A549 (cell line): Measurements from ENCODE around the gene MYRFL. TPM values are rescaled to one million over a fixed set of nuclear protein-coding genes. Genes with fewer than 3 reads are reported as not detected.

Experiments
- ATAC-seq, 2 experiments: fragments of 200-7000 bp in 1 of 2; fragments of >200 bp in 1 of 2; cut with Nextera tagmentation in 1 of 2; cut with Tn5 transposase in 1 of 2; 3 replicates each; pipeline versions ENCODE4 v1.8.0 to v1.9.1; 2018 to 2020; ENCODE audit warnings: mild to moderate bottlenecking in 1 of 2, moderate library complexity in 1 of 2
- CTCF ChIA-PET: fragments of 300-600 bp; sonication (Branson Sonifier 250); formaldehyde crosslinking; extraction: SDS; loops from one replicate; lab custom pipeline; 2021; ENCODE audit warnings: antibody characterized with exemption, inconsistent platforms; lab: Yijun Ruan, JAX
- POLR2A ChIA-PET: fragments of 350-600 bp; formaldehyde crosslinking; extraction: SDS; loops from one replicate; lab custom pipeline; 2021; ENCODE audit warnings: antibody characterized with exemption, inconsistent platforms; lab: Yijun Ruan, JAX
- DNase-seq, 2 experiments: peaks; one replicate each; pipeline versions ENCODE4 v3.0.0 to v3.0.0-alpha.2; 2011 to 2016; ENCODE audit warnings: low read depth in 1 of 2, low spot score in 1 of 2
- FAIRE-seq: peaks from 2 replicates; lab custom pipeline; 2011; peaks lifted over from hg19 to GRCh38; lab: Jason Lieb, UNC
- H3K27ac ChIP-seq, 2 experiments: fragments of >200 bp; sonication (Bioruptor Twin); formaldehyde crosslinking; 3 replicates each; pipeline ENCODE4 v1.5.1; 2016 to 2017
- H3K4me1 ChIP-seq: fragments of >200 bp; sonication (Bioruptor Twin); formaldehyde crosslinking; 3 replicates; pipeline ENCODE4 v1.6.1; 2016
- H3K4me2 ChIP-seq: fragments of >200 bp; sonication (Bioruptor Twin); formaldehyde crosslinking; 3 replicates; pipeline ENCODE4 v1.6.1; 2016
- H3K4me3 ChIP-seq: fragments of >200 bp; sonication (Bioruptor Twin); formaldehyde crosslinking; 3 replicates; pipeline ENCODE4 v1.5.1; 2016
- H3K9me3 ChIP-seq: fragments of >200 bp; sonication (Bioruptor Twin); formaldehyde crosslinking; 3 replicates; pipeline ENCODE4 v1.6.1; 2016
- FOSB ChIP-seq: fragments of 250-450 bp; sonication (Bioruptor Pico); IDR thresholded peaks from 2 replicates; pipeline ENCODE4 v1.5.0; 2020; ENCODE audit warnings: mild to moderate bottlenecking, moderate library complexity
- GATA3 ChIP-seq: IDR thresholded peaks from 2 replicates; pipeline ENCODE4 v1.6.1; 2012; ENCODE audit warnings: borderline replicate concordance
- HDAC2 ChIP-seq: fragments of 200-600 bp; sonication (generic); IDR thresholded peaks from 2 replicates; pipeline ENCODE4 v1.6.1; 2016
- HMGXB4 ChIP-seq: fragments of 250-450 bp; sonication (Bioruptor Pico); IDR thresholded peaks from 2 replicates; pipeline ENCODE4 v1.5.0; 2021; ENCODE audit warnings: mild to moderate bottlenecking, moderate library complexity, borderline replicate concordance
- HOXA7 ChIP-seq: fragments of 250-450 bp; sonication (Bioruptor Pico); IDR thresholded peaks from 2 replicates; pipeline ENCODE4 v1.5.0; 2020; ENCODE audit warnings: mild to moderate bottlenecking, moderate library complexity
- HOXB5 ChIP-seq: fragments of 250-450 bp; sonication (Bioruptor Pico); IDR thresholded peaks from 2 replicates; pipeline ENCODE4 v1.5.0; 2020; ENCODE audit warnings: mild to moderate bottlenecking, moderate library complexity
- JUN ChIP-seq, 2 experiments: fragments of >200 bp; sonication (Bioruptor Twin); formaldehyde crosslinking; IDR thresholded peaks; 2 replicates in 1 of 2; 3 replicates in 1 of 2; pipeline ENCODE4 v1.6.1; 2016 to 2017
- JUNB ChIP-seq: fragments of >200 bp; sonication (Bioruptor Twin); formaldehyde crosslinking; IDR thresholded peaks from 2 replicates; pipeline ENCODE4 v1.6.1; 2016
- KDM1A ChIP-seq: fragments of 200-600 bp; sonication (generic); IDR thresholded peaks from 2 replicates; pipeline ENCODE4 v1.6.1; 2016; ENCODE audit warnings: low read depth, mild to moderate bottlenecking
- KDM5A ChIP-seq: fragments of 200-600 bp; sonication (generic); IDR thresholded peaks from 2 replicates; pipeline ENCODE4 v1.6.1; 2016; ENCODE audit warnings: antibody characterized with exemption, mild to moderate bottlenecking
- MAFK ChIP-seq: fragments of 450-650 bp; IDR thresholded peaks from 2 replicates; pipeline ENCODE4 v1.6.1; 2014; ENCODE audit not compliant: partially characterized antibody
- MAZ ChIP-seq: fragments of 150-350 bp; IDR thresholded peaks from 2 replicates; pipeline ENCODE4 v1.6.1; 2014; ENCODE audit warnings: antibody characterized with exemption, low read depth, low read length, borderline replicate concordance
- NFE2L2 ChIP-seq: fragments of 150-350 bp; conservative IDR thresholded peaks from 2 replicates; pipeline ENCODE4 v1.6.1; 2014; ENCODE audit warnings: low read length
- PBX3 ChIP-seq: IDR thresholded peaks from 2 replicates; pipeline ENCODE4 v1.6.1; 2012
- RFX5 ChIP-seq: fragments of 450-650 bp; IDR thresholded peaks from 2 replicates; pipeline ENCODE4 v1.7.1; 2014; ENCODE audit warnings: antibody characterized with exemption, mild to moderate bottlenecking, moderate library complexity
- RNF2 ChIP-seq: fragments of 200-600 bp; sonication (generic); IDR thresholded peaks from 2 replicates; pipeline ENCODE4 v1.6.1; 2016; ENCODE audit warnings: low read depth, mild to moderate bottlenecking, antibody characterized with exemption, moderate library complexity, borderline replicate concordance
- SREBF2 ChIP-seq: fragments of 450-650 bp; IDR thresholded peaks from 2 replicates; pipeline ENCODE4 v1.6.1; 2014; ENCODE audit warnings: mild to moderate bottlenecking, moderate library complexity
- TP53 ChIP-seq: fragments of 250-450 bp; sonication (Bioruptor Pico); IDR thresholded peaks from 2 replicates; pipeline ENCODE4 v1.5.0; 2021; ENCODE audit warnings: mild to moderate bottlenecking, moderate library complexity
- ZNF302 ChIP-seq: fragments of 250-450 bp; sonication (Bioruptor Pico); IDR thresholded peaks from 2 replicates; pipeline ENCODE4 v1.9.0; 2021; ENCODE audit warnings: inconsistent platforms, mild to moderate bottlenecking, moderate library complexity
- WGBS: methylation state at CpG from one replicate; pipeline ENCODE4 v1.1.6; 2017; ENCODE audit errors: missing lambda C conversion rate; 5-methylcytosine and 5-hydroxymethylcytosine counted together
- polyA plus RNA-seq, 4 experiments: library from polyadenylated mRNA; depleted of rRNA in 3 of 4; stranded (reverse); fragments of >200 nt; fragmentation: RNase III in 1 of 4; extraction: RNeasy Plus Mini Kit Qiagen cat#74134 plus additional on column Dnase treatment in 1 of 4; gene quantifications; 2 replicates in 3 of 4; 3 replicates in 1 of 4; pipeline ENCODE4 v1.2.3, GENCODE V29; 2011 to 2017
- TF ChIP-seq, protein P1 (sequence below): fragments of 200-600 bp; sonication (generic); IDR thresholded peaks from 2 replicates; pipeline ENCODE4 v1.6.1; 2016; ENCODE audit warnings: antibody characterized with exemption, mild to moderate bottlenecking, moderate library complexity

MYRFL gene
- polyA plus RNA-seq, 2 of the 4 experiments (the other 2 are of a cell fraction): 0.04 TPM; not detected in 1

DNA sequence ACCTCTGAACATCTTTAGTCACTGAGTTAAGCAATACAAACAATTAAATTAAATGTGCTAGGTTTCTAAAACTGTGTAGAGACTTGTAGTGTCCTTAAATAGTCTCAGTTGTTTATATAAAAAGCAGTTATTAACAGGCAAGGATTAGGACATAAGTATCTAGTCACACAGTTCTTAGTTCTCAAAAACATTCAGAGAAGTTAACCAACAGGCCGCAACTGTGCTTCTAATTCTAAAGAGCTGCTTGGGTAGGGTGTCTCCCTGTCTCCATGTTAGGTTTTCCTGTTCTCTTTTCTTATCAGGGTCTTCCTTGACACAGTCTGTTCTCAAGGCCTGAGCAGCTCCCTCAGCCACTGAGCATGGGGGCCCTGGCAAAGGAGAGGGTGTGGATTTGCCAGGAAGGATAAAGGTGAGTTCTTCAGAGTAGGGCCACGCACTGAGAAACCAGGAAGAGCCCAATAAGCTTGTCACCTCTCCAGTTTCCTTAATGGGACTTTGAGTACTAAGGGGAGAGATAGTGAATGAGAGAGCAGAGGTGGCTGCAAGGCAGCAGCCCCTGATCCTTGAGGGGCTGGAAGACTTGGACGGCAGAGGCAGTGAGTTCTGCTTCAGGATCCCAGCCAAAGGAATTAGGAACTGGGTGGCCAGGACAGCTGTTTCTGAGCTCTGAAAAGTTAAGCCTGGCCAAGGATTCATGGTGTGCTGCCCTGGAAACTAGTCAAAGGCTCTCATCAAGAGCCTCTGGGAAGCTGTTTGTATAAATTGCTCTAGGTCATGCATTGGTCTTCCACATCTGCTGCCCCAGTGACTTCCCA lies 177.3 kb downstream of the MYRFL start:
- no peak overlapping the region for H3K4me3 ChIP-seq
- DNase-seq: no peak
- TF ChIP-seq, protein P1, sequence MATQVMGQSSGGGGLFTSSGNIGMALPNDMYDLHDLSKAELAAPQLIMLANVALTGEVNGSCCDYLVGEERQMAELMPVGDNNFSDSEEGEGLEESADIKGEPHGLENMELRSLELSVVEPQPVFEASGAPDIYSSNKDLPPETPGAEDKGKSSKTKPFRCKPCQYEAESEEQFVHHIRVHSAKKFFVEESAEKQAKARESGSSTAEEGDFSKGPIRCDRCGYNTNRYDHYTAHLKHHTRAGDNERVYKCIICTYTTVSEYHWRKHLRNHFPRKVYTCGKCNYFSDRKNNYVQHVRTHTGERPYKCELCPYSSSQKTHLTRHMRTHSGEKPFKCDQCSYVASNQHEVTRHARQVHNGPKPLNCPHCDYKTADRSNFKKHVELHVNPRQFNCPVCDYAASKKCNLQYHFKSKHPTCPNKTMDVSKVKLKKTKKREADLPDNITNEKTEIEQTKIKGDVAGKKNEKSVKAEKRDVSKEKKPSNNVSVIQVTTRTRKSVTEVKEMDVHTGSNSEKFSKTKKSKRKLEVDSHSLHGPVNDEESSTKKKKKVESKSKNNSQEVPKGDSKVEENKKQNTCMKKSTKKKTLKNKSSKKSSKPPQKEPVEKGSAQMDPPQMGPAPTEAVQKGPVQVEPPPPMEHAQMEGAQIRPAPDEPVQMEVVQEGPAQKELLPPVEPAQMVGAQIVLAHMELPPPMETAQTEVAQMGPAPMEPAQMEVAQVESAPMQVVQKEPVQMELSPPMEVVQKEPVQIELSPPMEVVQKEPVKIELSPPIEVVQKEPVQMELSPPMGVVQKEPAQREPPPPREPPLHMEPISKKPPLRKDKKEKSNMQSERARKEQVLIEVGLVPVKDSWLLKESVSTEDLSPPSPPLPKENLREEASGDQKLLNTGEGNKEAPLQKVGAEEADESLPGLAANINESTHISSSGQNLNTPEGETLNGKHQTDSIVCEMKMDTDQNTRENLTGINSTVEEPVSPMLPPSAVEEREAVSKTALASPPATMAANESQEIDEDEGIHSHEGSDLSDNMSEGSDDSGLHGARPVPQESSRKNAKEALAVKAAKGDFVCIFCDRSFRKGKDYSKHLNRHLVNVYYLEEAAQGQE: no peak
- no peak for TF ChIP-seq GATA3
- TF ChIP-seq JUN (IDR thresholded peaks at IDR 0.05): no peak
- TF ChIP-seq NFE2L2: no peak
- no peak for TF ChIP-seq JUNB
- no peak for TF ChIP-seq RNF2
- no peak for TF ChIP-seq HOXB5 (CRISPR knock-in tag)
- TF ChIP-seq KDM5A: no peak
- TF ChIP-seq ZNF302: no peak
- no peak for TF ChIP-seq PBX3
- H3K27ac ChIP-seq: no peak overlapping the region
- no peaks in the 10 kb centered on the region for H3K9me3 ChIP-seq
- ChIA-PET POLR2A (interaction anchor here (1.1 kb wide), 1 partner anchor 11 kb away, joined by 3 read pairs; no protein-coding TSS in a partner anchor), CTCF (no interaction called here)
- 69% methylated on average over 3 of the region's 3 CpGs for WGBS
- no peak for FAIRE-seq
- H3K4me2 ChIP-seq: no peak overlapping the region
- no peaks in the 10 kb centered on the region for H3K4me1 ChIP-seq
- no peak for ATAC-seq

- no peak for TF ChIP-seq TP53 (CRISPR knock-in tag)
- no peak for TF ChIP-seq HDAC2
- TF ChIP-seq RFX5: no peak
- no peak for TF ChIP-seq KDM1A
- ChIA-PET POLR2A (interaction anchor here (1.1 kb wide), 1 partner anchor 10 kb away, joined by 3 read pairs; no protein-coding TSS in a partner anchor), CTCF (no interaction called here)
Measured at GRCh38 chr12:70002912-70003255, 177.9 kb downstream of the MYRFL start.

DNA sequence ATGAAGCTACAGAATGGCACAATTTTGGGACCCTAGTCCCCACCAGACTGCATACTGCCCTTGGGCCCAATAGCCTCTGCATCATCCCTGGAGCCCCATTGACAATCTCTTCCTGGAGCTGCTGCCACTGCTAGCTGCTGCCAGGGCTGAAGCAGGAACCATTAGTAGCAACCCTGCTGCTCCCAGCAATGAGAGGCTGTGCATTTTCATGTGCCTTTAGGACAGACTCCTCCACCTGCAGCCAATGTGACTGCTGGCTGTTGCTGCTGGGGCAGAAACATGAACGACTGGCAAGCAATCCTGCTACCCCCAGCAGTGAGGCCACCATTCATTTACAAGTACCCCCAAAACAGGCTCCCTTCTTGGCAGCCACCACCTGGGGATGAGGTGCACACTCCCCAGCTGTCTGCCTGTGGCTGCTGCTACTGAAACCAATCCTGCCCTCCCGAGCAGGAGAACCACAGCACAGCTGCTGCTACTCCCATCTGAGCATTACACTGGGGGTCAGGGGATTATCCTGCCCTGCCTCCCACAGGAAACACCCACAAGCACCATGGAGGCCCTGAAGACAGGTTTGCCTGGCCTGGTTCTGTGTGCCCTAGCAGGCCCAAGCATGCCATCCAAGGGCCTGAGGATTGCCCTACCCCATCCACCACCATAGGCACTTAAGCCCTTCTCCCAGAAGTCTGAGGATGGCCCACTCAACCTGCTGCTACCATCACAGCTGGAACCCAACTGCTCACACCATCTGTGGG lies 181.0 kb downstream of the MYRFL start:
- ChIA-PET CTCF (no interaction called here), POLR2A (no interaction called here)
- no peak for FAIRE-seq
- 0% methylated on average over 2 of the region's 2 CpGs for WGBS
- H3K4me3 ChIP-seq: no peak overlapping the region
- no peak for ATAC-seq
- H3K9me3 ChIP-seq: peaks cover 3% of the 10 kb centered on the region; the same call in 1 of the 3 replicates
- no peak overlapping the region for H3K27ac ChIP-seq
- H3K4me2 ChIP-seq: no peak overlapping the region
- no peaks in the 10 kb centered on the region for H3K4me1 ChIP-seq
- DNase-seq: no peak
- no peak for TF ChIP-seq HOXA7 (CRISPR knock-in tag)
- TF ChIP-seq SREBF2: no peak
- no peak for TF ChIP-seq HMGXB4
- no peak for TF ChIP-seq JUNB
- no peak for TF ChIP-seq PBX3
- TF ChIP-seq MAFK: no peak
- TF ChIP-seq FOSB: no peak
- no peak for TF ChIP-seq MAZ
- TF ChIP-seq, protein P1: no peak

More at GRCh38 chr12:70002912-70003255, 177.9 kb downstream of the MYRFL start:
- Histone ChIP-seq H3K4me2 (no peak overlapping the region), H3K27ac (no peak overlapping the region), H3K4me3 (no peak overlapping the region), H3K4me1 (no peaks in the 10 kb centered on the region), H3K9me3 (no peaks in the 10 kb centered on the region)
- no peak for ATAC-seq
- no peak for FAIRE-seq
- 61% methylated on average over 6 of the region's 6 CpGs for WGBS
- DNase-seq: no peak
